Osteocyte (in vitro differentiated cells): ENCODE data around the gene CENPP. TPM values are rescaled to one million over a fixed set of nuclear protein-coding genes. Genes with fewer than 3 reads are reported as not detected.

Experiments used
- DNase-seq: peaks from one replicate; pipeline ENCODE4 v3.0.0; 2021; ENCODE audit warnings: mixed read lengths; ENCODE audit not compliant: unreplicated experiment; ENCODE audit errors: extremely low spot score
- H3K27ac Mint-ChIP-seq: one replicate; pipeline ENCODE4 v1.8.0; 2021; ENCODE audit warnings: mild to moderate bottlenecking, mixed read lengths; ENCODE audit not compliant: unreplicated experiment
- H3K27me3 Mint-ChIP-seq: one replicate; pipeline ENCODE4 v1.8.0; 2021; ENCODE audit warnings: mixed read lengths; ENCODE audit not compliant: unreplicated experiment
- H3K36me3 Mint-ChIP-seq: one replicate; pipeline ENCODE4 v1.8.0; 2021; ENCODE audit warnings: mixed read lengths; ENCODE audit not compliant: unreplicated experiment
- H3K4me1 Mint-ChIP-seq: one replicate; pipeline ENCODE4 v1.8.0; 2021; ENCODE audit warnings: mixed read lengths; ENCODE audit not compliant: unreplicated experiment
- H3K4me3 Mint-ChIP-seq: one replicate; pipeline ENCODE4 v1.8.0; 2021; ENCODE audit warnings: mild to moderate bottlenecking, moderate library complexity, mixed read lengths; ENCODE audit not compliant: unreplicated experiment
- H3K9me3 Mint-ChIP-seq: one replicate; pipeline ENCODE4 v1.8.0; 2021; ENCODE audit warnings: mixed read lengths; ENCODE audit not compliant: unreplicated experiment
- total RNA-seq: library from RNA; stranded (reverse); gene quantifications from 2 replicates; pipeline ENCODE4 v1.2.1, GENCODE V29; 2021
- TF ChIP-seq, protein P1 (sequence below): fragments of 200-600 bp; sonication (generic); IDR thresholded peaks from 2 replicates; pipeline ENCODE4 v1.5.0; 2021; ENCODE audit warnings: antibody characterized with exemption, mild to moderate bottlenecking, moderate library complexity

Gene CENPP
- total RNA-seq, 1 donor from 2014 or later, result 11.6 TPM

DNA sequence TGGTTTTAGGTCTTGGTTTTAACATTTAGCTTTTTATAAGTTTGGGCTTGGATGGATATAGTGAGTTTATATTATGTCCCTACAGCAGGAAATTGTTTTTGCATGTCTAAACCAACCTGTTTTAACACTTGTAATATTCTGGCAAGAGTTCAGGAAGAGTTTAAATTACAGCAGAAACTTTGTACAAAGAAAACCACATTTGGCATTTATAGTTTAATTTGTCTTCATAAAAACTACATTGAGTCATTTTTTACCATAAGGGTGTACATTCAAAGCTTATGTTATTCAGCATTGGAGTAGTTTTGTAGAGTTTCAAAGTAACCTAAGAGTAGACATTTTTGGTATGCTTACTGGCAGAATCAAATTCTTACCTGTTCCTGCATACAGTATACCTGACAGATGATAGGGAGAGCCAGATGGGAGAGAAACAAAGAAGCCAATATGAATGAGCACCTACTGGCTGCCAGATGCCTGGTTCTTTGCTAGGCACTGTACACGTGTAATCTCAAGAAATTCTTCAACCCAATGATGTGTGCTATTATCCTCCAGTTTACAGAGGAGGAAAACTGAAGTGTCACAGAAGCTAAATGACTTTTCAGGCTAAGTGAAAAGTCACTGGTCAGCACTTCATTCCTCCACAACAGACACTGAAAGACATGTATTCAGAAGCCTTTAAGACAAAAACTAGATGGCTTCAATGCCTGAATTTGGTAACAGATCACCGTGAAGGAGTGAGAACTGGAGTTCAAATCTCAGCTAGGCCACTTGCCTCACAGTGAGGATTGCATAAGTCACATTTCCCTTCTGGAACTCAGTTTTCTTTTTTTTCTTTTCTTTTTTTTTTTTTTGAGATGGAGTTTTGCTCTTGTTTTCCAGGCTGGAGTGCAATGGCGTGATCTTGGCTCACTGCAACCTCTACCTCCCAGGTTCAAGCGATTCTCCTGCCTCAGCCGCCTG is 235.9 kb downstream of the CENPP start:
- no peak for DNase-seq
- H3K27me3 Mint-ChIP-seq, result no peaks in the 10 kb centered on the region
- H3K4me1 Mint-ChIP-seq, result peaks cover 23% of the 10 kb centered on the region
- no peak overlapping the region for H3K4me3 Mint-ChIP-seq
- H3K9me3 Mint-ChIP-seq, result peaks cover 11% of the 10 kb centered on the region
- no peak overlapping the region for H3K27ac Mint-ChIP-seq
- TF ChIP-seq, protein P1, sequence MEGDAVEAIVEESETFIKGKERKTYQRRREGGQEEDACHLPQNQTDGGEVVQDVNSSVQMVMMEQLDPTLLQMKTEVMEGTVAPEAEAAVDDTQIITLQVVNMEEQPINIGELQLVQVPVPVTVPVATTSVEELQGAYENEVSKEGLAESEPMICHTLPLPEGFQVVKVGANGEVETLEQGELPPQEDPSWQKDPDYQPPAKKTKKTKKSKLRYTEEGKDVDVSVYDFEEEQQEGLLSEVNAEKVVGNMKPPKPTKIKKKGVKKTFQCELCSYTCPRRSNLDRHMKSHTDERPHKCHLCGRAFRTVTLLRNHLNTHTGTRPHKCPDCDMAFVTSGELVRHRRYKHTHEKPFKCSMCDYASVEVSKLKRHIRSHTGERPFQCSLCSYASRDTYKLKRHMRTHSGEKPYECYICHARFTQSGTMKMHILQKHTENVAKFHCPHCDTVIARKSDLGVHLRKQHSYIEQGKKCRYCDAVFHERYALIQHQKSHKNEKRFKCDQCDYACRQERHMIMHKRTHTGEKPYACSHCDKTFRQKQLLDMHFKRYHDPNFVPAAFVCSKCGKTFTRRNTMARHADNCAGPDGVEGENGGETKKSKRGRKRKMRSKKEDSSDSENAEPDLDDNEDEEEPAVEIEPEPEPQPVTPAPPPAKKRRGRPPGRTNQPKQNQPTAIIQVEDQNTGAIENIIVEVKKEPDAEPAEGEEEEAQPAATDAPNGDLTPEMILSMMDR, result no peak
- H3K36me3 Mint-ChIP-seq, result peaks cover 2% of the 10 kb centered on the region

DNA sequence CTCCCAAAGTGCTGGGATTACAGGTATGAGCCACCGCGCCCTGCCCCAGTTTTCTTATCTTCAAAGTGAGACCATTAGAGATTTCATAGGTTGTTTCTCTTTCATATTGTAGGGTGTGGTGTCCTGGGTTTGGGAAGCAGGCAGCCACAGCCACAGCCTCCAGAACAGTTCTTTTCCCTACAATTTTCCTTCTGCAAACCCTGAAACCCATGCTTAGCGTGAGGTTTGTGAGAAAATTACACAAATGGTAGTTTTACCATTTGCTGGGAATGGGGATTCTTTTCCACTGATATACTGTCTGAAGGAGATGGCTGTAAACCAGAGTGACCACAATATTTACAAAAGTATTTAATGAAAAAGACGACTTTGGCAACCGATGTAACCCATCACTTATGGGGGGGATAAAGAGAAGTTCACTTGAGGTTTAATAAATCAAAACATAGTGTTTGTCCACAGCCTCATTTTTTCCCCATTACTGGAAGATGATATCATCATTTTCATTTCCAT is 236.8 kb downstream of the CENPP start:
- Mint-ChIP-seq H3K9me3 (peaks cover 16% of the 10 kb centered on the region), H3K27me3 (no peaks in the 10 kb centered on the region), H3K4me1 (peaks cover 23% of the 10 kb centered on the region), H3K27ac (no peak overlapping the region), H3K36me3 (peaks cover 2% of the 10 kb centered on the region), H3K4me3 (no peak overlapping the region)
- no peak for DNase-seq
- TF ChIP-seq, protein P1, result no peak

DNA sequence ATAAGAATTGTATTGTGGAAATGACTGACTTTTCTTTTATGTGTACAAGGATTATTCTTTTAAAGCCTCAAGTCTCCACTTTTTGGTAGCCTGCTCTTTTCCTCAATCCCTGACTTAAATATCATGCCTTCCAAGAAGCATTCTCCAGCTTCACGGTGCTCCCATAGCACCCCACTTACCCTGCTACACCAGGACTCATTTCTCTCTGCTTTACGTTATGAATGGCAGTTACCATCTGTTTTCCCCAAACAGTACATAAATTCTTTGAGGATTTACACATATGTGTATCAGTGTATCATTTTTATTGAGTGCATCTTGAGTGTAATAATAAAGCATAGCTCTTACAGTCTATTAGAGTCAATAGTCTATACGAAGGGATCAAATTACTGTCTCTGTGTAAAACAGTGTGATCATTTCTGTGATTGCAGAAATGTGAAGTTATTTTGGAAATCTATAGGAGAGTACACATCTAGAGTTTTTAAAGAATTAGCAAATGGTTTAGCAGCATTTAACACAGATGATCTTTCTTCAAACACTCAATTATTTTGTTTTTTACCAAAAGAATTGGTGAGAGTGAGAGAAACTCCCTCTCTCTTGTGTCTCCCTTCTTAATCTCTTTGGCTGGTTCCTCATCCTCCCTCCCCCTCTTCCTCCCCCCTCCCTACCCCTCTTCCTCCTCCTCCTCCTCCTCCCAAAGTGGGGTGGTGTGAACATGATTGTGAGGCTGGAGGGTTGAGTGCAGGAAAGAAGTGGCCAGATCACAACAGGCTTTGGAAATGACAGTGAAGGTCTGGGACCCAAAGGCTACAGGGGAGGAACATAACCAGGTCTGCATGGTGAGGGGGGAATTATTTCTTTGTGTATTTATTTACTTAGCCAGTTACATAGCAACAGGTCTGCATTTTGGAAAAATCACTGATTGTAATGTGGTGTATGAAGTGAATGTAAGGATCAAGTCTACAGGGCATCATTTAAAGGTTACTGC is 237.7 kb downstream of the CENPP start:
- H3K36me3 Mint-ChIP-seq, result no peaks in the 10 kb centered on the region
- H3K27me3 Mint-ChIP-seq, result no peaks in the 10 kb centered on the region
- no peak for DNase-seq
- H3K9me3 Mint-ChIP-seq, result peaks cover 10% of the 10 kb centered on the region
- H3K4me1 Mint-ChIP-seq, result peaks cover 23% of the 10 kb centered on the region
- no peak overlapping the region for H3K4me3 Mint-ChIP-seq
- peak overlapping the region; percentile 35 for H3K27ac Mint-ChIP-seq
- TF ChIP-seq, protein P1, result no peak

DNA sequence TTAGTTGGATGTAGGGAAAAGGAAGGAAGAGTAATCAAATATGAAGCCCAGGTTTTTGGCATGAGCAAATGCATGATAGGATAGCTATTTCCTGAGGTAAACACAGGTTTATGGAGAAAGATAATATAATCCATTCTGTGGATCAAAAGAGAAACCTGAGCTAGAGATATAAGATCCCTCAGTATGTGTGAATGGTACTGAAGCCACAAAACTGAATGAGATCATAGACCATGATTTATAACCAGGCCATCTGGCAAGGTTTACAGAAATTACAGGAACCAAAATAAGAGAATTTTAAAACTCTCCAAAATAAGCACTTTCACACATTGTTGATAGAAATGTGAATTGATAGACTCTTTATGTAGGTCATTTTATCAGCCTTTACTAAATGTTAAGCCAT is 238.8 kb downstream of the CENPP start:
- DNase-seq, result no peak
- H3K36me3 Mint-ChIP-seq, result no peaks in the 10 kb centered on the region
- TF ChIP-seq, protein P1, result no peak
- H3K4me3 Mint-ChIP-seq, result no peak overlapping the region
- H3K27ac Mint-ChIP-seq, result no peak overlapping the region
- peaks cover 10% of the 10 kb centered on the region for H3K9me3 Mint-ChIP-seq
- H3K27me3 Mint-ChIP-seq, result no peaks in the 10 kb centered on the region
- peaks cover 23% of the 10 kb centered on the region for H3K4me1 Mint-ChIP-seq
